Measurements from ENCODE around the gene SNX8.

The SNX8 gene, protein sequence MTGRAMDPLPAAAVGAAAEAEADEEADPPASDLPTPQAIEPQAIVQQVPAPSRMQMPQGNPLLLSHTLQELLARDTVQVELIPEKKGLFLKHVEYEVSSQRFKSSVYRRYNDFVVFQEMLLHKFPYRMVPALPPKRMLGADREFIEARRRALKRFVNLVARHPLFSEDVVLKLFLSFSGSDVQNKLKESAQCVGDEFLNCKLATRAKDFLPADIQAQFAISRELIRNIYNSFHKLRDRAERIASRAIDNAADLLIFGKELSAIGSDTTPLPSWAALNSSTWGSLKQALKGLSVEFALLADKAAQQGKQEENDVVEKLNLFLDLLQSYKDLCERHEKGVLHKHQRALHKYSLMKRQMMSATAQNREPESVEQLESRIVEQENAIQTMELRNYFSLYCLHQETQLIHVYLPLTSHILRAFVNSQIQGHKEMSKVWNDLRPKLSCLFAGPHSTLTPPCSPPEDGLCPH

DNA sequence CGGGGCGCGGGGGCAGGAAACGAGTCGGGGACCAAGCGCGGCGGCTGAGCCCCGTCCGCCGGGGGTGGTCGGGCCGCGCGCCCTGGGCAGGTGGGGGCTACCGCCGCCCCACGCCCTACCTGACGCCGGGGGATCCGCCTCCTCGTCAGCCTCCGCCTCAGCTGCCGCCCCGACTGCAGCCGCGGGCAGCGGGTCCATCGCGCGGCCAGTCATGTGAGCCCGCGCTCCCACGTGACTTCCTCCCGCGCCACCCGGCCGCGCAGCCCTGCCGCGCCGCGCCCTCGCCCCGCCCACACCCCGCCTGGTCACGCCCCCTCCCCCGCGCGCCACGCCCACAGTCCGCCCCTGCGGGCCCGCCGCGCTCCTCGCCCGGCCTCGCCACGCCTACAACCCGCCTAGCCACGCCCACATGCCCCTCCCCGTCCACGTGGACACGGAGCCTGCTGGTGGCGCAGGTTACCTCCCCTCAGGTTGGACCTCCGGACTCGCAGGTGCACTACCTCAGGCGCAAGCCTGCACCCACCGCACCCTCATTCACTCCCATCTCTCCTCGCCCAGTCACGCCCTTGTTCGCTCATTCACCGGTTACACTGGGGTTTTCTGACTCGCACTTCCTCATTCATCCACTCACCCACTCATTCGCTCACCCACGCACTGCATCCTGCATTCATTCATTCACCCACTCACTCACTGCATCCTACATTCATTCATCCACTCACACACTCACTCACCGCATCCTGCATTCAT is at the start of gene SNX8:
TSS of gene SNX8 (minus strand) at position 233 of the 747 bp plus-strand sequence. CDS start at position 213, 20 bp downstream.
- Histone ChIP-seq H2AFZ (ENCODE audit: low read depth, low read length) (peak within 1 kb of the TSS; percentile 65; the same call in 1 of the 2 replicates), H3K4me2 (ENCODE audit: low read length) (peak within 1 kb of the TSS; percentile 77), H3K4me1 (ENCODE audit: low read length) (peaks cover 17% of the 10 kb centered on the region), H3K27me3 (ENCODE audit: low read depth, low read length) (no peaks in the 10 kb centered on the region), H3K4me3 (ENCODE audit: low read length) (peak within 1 kb of the TSS; percentile 88), H3K9ac (ENCODE audit: low read length) (peak within 1 kb of the TSS; percentile 69), H4K20me1 (ENCODE audit: insufficient read depth, low read length) (no peaks in the 10 kb centered on the region), H3K9me3 (ENCODE audit: insufficient read depth, low read length) (no peaks in the 10 kb centered on the region), H3K36me3 (replicated peaks; ENCODE audit: low read depth, low read length) (peaks cover 5% of the 10 kb centered on the region), H3K27ac (ENCODE audit: low read length) (peak within 1 kb of the TSS; percentile 26; the same call in 1 of the 2 replicates), H3K79me2 (ENCODE audit: low read length) (peaks cover 31% of the 10 kb centered on the region)
- TF ChIP-seq, protein P1, sequence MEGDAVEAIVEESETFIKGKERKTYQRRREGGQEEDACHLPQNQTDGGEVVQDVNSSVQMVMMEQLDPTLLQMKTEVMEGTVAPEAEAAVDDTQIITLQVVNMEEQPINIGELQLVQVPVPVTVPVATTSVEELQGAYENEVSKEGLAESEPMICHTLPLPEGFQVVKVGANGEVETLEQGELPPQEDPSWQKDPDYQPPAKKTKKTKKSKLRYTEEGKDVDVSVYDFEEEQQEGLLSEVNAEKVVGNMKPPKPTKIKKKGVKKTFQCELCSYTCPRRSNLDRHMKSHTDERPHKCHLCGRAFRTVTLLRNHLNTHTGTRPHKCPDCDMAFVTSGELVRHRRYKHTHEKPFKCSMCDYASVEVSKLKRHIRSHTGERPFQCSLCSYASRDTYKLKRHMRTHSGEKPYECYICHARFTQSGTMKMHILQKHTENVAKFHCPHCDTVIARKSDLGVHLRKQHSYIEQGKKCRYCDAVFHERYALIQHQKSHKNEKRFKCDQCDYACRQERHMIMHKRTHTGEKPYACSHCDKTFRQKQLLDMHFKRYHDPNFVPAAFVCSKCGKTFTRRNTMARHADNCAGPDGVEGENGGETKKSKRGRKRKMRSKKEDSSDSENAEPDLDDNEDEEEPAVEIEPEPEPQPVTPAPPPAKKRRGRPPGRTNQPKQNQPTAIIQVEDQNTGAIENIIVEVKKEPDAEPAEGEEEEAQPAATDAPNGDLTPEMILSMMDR (IDR thresholded peaks at IDR 0.05; ENCODE audit: low read depth, low read length): no peak
- TF ChIP-seq EZH2phosphoT487 (IDR thresholded peaks at IDR 0.05; ENCODE audit: low read depth): no peak

DNA sequence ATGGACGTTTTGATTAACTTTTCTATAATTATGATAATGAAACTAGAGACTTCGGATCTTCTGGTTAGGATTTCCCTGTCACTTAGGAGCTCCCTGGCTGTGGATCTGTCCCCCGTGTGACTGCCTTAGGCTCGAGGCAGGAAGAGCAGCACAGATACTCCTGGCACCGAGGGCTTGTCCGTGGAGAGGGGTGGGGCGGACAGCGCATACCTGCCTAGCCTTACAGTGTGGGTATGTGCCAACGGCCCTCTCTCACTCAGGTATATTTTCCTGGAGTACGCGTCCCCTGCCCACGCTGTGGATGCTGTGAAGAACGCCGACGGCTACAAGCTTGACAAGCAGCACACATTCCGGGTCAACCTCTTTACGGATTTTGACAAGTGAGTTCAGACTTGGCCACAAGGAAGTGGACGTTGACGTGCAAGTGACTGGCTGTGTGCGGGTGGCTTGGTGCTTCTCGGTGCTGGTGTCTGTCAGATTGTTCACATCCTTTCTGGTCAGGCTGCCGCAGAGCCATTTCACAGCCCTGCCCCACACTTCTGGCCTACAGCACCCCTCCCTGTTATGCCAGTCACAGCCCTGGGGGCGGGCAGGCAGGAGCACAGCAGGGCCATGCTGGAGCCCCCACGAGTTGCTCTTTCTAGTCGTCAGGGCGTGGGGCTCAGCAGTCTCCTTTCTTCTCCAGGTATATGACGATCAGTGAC is 48.3 kb upstream of the SNX8 start:
- Histone ChIP-seq H3K36me3 (replicated peaks; ENCODE audit: low read depth, low read length) (peaks cover 47% of the 10 kb centered on the region), H3K27me3 (ENCODE audit: low read depth, low read length) (no peaks in the 10 kb centered on the region), H3K4me3 (ENCODE audit: low read length) (no peak overlapping the region), H3K4me1 (ENCODE audit: low read length) (no peaks in the 10 kb centered on the region), H4K20me1 (ENCODE audit: insufficient read depth, low read length) (peaks cover 27% of the 10 kb centered on the region), H2AFZ (ENCODE audit: low read depth, low read length) (no peak overlapping the region), H3K79me2 (ENCODE audit: low read length) (peaks cover 46% of the 10 kb centered on the region), H3K27ac (ENCODE audit: low read length) (no peak overlapping the region), H3K9me3 (ENCODE audit: insufficient read depth, low read length) (no peaks in the 10 kb centered on the region), H3K4me2 (ENCODE audit: low read length) (no peak overlapping the region), H3K9ac (ENCODE audit: low read length) (no peak overlapping the region)
- no peak for TF ChIP-seq EZH2phosphoT487 (IDR thresholded peaks at IDR 0.05; ENCODE audit: low read depth)
- TF ChIP-seq, protein P1 (IDR thresholded peaks at IDR 0.05; ENCODE audit: low read depth, low read length): no peak

DNA sequence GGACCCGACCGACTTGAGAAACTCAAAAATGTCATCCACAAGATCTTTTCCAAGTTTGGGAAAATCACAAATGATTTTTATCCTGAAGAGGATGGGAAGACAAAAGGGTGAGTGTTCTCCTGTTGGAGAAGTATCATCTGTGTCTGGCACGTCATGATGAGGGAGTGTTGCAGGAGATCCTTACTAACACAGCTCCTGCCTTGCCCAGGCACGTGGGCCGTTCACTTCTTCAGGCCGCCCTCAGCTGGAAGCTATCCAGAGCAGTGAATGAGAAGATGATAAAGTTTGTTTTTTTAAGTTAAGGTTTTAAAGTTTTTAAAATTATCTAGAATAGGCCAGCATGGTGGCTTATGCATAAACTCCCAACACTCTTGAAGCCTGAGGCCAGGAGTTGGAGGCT is 46.6 kb upstream of the SNX8 start:
- no peak overlapping the region for H3K4me3 ChIP-seq (ENCODE audit: low read length)
- H3K27me3 ChIP-seq (ENCODE audit: low read depth, low read length): no peaks in the 10 kb centered on the region
- no peaks in the 10 kb centered on the region for H3K9me3 ChIP-seq (ENCODE audit: insufficient read depth, low read length)
- no peak overlapping the region for H3K27ac ChIP-seq (ENCODE audit: low read length)
- peaks cover 8% of the 10 kb centered on the region; the same call in 1 of the 2 replicates for H3K4me1 ChIP-seq (ENCODE audit: low read length)
- peaks cover 41% of the 10 kb centered on the region for H4K20me1 ChIP-seq (ENCODE audit: insufficient read depth, low read length)
- peaks cover 49% of the 10 kb centered on the region for H3K36me3 ChIP-seq (replicated peaks; ENCODE audit: low read depth, low read length)
- no peak overlapping the region for H3K4me2 ChIP-seq (ENCODE audit: low read length)
- H3K9ac ChIP-seq (ENCODE audit: low read length): no peak overlapping the region
- H2AFZ ChIP-seq (ENCODE audit: low read depth, low read length): no peak overlapping the region
- TF ChIP-seq EZH2phosphoT487 (IDR thresholded peaks at IDR 0.05; ENCODE audit: low read depth): no peak
- TF ChIP-seq, protein P1 (IDR thresholded peaks at IDR 0.05; ENCODE audit: low read depth, low read length): no peak
- H3K79me2 ChIP-seq (ENCODE audit: low read length): peaks cover 63% of the 10 kb centered on the region
